Head of caudate nucleus (tissue), 42 donors: ENCODE results near the gene SPINT1.
A peak's percentile ranks its signal among the peaks of the same experiment; 100 is the strongest.
"Not testable (repeated sequence)": the region's sequence is repeated elsewhere in the genome, so short reads cannot be mapped to it uniquely, and the experiment has no call there.

Source experiments
- DNase-seq, 42 donors: peaks; one replicate each; pipeline versions ENCODE4 v3.0.0 to v3.0.0-alpha.2; 2020 to 2021; ENCODE audit warnings: mixed read lengths in 7 of 42
- intact Hi-C: fragments of 100-400 bp; cut with DNase I; formaldehyde crosslinking; loops from one replicate; pipeline ENCODE4 v1.15.0; 2022

The SPINT1 gene

DNA sequence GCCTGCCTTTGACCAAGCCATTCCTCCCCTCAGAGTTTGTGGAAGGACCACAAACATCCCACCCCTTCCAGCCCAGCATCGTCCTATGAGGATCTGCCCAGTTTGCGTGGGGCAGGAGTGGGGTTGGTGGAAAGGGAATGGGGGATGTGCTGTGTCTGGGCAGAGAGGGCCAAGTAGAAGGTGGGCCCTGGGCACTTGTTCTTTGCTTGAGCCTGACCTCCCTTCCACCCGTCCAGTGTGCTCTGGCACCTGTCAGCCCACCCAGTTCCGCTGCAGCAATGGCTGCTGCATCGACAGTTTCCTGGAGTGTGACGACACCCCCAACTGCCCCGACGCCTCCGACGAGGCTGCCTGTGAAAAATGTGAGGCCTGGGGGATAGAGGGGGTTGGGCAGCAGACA lies 10.3 kb downstream of the SPINT1 start:
- DNase-seq: no peak
- intact Hi-C loops: no loop called here

- intact Hi-C loops: no loop called here
- no peak for DNase-seq
Measured at GRCh38 chr15:40855706-40856234, 11.9 kb downstream of the SPINT1 start.

DNA sequence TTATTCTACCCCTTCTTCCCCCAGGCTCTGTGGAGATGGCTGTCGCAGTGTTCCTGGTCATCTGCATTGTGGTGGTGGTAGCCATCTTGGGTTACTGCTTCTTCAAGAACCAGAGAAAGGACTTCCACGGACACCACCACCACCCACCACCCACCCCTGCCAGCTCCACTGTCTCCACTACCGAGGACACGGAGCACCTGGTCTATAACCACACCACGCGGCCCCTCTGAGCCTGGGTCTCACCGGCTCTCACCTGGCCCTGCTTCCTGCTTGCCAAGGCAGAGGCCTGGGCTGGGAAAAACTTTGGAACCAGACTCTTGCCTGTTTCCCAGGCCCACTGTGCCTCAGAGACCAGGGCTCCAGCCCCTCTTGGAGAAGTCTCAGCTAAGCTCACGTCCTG lies 12.9 kb downstream of the SPINT1 start:
- DNase-seq: no peak
- intact Hi-C loops: no loop called here

GRCh38 chr15:40857601-40858341 lies 13.9 kb downstream of the SPINT1 start:
- DNase-seq: peak; percentile 49 to 89 (median 74)
- intact Hi-C loops: loop anchor here (2.0 kb wide), 1 partner anchor 35 kb away; no protein-coding TSS in a partner anchor

DNA sequence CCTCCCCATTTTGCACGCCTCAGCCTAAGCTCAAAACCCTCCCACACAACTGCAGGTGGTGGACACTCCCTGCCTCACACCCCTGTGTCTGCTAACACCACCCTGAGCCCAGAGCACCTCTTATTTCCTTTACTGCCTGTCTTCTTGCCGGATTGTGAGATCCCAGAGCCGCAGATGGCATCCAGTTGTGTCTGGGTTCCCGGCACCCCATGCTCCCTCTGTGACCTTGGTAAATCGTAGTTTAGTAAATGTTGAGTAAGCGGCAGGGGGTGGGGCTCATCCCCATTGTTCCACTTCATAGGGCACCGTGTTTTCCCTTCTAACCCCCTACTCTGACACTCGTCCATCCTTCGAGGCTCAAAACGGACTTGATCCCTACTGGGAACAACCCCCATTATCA lies 14.9 kb downstream of the SPINT1 start:
- peak in 1 of 42 donors; percentile 25 for DNase-seq
- intact Hi-C loops: loop anchor here (2.0 kb wide), 1 partner anchor 34 kb away; no protein-coding TSS in a partner anchor

GRCh38 chr15:40859206-40859851 lies 15.5 kb downstream of the SPINT1 start:
- DNase-seq: peak; percentile 35 to 88 (median 66)
- intact Hi-C loops: loop anchor here (2.0 kb wide), 1 partner anchor 33 kb away; no protein-coding TSS in a partner anchor

DNA sequence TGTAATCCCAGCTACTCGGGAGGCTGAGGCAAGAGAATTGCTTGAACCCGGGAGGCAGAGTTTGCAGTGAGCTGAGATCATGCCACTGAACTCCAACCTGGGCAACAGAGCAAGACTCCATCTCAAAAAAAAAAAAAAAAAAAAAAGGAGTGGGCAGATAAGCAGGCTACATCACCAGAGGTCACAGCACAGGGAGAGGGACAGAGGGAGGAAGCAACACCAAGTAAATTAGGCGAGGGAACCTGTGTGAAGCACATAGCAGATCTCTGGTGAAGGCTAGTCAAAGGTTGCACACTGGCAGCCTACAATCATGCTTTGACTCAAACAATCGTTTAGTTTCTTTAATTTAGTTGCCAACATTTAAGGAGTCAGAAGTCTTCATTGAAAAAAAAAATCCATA lies 17.3 kb downstream of the SPINT1 start:
- intact Hi-C loops, DNase-seq: not testable (repeated sequence)

- DNase-seq: no peak
Measured at GRCh38 chr15:40863660-40864270, 19.9 kb downstream of the SPINT1 start.

GRCh38 chr15:40867199-40867598 lies 23.4 kb downstream of the SPINT1 start:
- no peak for DNase-seq
- intact Hi-C loops: no loop called here

More at GRCh38 chr15:40863660-40864270, 19.9 kb downstream of the SPINT1 start:
- intact Hi-C loops: no loop called here

- DNase-seq: no peak
- intact Hi-C loops: no loop called here
Measured at GRCh38 chr15:40869686-40870085, 25.8 kb downstream of the SPINT1 start.

GRCh38 chr15:40870716-40871115 lies 26.9 kb downstream of the SPINT1 start:
- DNase-seq: no peak

DNA sequence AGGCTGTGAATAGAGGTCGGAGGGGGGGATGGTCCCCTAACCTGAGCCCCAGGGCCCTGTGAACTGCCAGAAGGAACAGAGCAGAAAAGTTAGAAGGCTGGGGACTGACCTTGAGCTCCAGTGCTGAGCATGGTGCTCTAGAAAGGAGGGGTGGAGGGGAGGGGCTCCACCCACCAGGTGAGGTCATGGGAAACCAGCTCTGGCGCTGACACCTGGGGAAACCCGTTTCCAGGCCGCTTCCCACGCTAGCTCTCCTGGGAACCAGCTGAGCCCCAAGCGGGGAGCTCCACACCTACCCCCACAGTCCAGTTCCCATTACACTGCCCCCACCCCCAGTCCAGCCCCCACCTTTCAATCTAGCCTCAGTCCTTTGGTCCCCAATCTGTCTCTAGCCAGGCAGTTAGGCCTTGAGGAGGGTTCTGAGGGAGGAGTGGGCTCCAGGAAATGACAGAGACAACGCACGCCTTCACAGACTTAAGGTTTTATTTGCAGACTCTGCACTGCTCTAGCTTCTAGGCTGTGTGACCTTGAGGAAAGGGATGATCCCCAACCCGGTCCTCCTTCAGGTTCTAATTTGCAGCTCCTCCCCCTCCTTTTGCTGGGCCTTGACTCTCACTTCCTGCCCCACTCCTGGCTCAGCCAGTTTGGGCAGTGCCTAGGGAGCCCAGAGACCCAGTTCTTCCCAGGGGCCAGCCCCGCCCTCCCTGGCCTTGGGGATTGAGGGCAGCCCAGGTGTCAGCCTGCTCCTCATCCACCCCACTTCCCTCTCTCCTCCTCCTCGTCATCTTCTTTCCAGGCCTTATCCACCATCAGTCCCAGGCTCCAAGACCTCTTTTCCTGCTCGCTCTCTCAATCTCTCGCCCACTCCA lies 28.1 kb downstream of the SPINT1 start:
- intact Hi-C loops: no loop called here
- DNase-seq: no peak

More at GRCh38 chr15:40870716-40871115, 26.9 kb downstream of the SPINT1 start:
- intact Hi-C loops: no loop called here

DNA sequence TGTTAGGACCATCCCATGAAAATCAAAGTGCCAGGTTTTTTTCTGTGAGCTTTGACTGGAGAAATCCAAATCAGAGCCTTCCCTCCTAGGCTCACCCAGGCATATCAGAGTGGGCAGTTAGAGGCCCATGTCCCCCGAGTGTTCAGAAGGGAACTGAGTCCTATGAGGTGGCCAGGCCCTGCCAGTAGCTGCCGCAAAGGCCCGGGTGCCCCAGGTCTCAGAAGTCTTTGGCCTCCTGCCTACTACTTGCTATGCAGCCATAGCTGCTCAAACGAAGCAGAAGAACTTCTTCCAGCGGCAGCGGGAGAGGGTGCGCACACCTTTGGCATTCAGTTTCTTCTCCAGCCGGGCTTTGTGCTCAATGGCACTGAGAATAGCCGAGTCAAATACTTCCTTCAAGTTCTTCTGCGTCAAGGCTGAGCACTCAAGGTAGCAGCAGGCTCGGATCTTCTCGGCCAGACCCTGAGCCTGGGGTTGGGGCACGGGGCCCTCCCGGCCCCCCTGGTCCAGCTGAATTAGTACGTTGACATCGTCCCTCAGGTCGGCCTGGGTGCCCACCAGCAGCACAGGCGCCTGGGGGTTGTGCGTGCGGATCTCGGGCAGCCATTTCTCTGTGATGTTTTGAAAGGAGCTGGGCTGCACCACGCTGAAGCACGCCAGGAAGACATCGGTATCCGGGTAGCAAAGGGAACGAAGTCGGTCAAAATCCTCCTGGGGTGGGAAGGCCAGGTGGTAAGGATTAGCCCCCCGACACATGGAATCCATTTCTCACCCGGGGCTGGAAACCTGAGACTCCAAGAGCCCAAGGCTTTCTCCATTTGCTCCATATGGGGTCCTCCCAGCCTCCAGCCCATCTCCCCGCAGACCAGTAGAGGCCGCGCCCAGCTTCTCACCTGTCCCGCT lies 29.2 kb downstream of the SPINT1 start:
- no peak for DNase-seq
- intact Hi-C loops: no loop called here

DNA sequence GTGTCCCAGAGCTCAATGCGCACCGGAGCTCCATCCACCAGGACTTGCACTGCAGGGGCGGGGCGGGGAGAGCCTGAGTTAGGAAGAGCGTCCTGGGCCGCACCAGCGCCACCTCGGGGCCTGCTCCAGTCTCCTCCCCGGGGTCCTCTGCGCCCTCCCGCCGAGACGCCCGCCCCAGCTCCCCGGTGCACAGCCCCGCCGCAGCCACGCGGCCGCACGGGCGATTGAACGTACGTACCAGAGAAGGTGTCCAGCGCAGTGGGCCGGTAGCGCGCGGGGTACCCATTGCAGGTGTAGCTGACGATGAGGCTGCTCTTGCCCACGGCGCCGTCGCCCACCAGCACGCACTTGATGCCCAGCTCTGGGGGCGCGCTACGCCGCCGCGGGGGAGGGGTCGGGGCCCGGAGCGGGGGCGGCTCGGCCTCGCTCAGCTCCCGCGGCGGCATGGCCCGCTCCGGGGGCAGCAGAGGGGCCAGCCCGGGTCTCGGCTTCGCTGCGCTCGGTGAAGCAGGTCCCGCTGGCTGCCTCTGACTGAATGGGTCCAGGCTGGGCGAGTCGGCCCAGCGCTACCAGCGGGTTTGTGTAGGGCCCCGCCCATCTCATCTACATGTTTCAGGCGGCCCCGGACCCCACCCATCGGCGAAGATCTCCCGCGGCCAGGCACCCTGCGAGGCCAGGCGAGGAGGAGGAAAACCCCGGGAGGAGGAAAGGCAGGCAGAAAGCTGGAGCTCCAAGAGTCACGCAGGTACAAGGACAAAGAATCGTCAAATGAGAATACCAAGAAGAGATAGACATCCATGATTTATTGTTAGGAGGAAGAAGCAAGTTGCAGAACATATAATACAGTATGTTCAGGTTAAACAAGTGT lies 30.1 kb downstream of the SPINT1 start, which contains the start of gene RHOV:
Gene RHOV, minus strand, starts transcription at position 541 of the 868 bp plus-strand sequence. Its CDS starts 95 bp downstream, at position 446.
- intact Hi-C loops: no loop called here
- peak in 41 of 42 donors; percentile 30 to 88 (median 60) for DNase-seq

DNA sequence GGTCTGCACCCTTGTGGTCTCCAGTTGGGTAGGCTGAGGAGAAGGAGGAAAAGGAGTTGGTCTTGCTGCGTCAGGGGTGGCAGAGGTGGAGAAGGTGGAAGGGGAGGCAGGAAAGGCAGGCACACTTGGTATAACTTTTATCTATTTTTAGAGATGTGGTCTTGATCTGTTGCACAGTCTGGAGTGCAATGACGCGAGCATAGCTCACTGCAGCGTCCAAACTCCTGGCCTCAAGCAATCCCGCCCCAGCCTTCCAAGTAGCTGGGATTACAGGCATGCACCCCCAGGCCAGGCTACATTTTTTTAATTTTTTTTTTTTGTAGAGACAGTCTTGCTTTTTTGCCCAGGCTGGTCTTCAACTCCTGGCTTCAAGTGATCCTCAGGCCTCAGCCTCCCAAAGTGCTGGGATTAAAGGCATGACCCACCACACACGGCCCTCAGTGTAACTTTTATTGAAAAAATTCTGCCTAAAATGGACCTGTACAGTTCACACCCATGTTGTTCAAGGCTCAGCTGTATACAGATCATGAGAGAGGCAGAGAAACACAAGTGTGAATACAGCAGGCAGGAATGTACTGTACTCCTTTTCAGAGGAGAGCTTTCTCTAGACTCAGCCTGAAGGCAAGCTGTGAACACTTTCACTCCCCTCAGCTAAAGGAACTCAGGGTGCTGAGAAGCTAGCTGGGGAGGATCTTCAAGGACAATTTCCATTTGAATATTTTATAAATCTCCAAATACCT lies 32.3 kb downstream of the SPINT1 start:
- intact Hi-C loops: no loop called here
- DNase-seq: no peak

GRCh38 chr15:40877694-40878093 lies 33.8 kb downstream of the SPINT1 start:
- intact Hi-C loops: no loop called here
- no peak for DNase-seq
